Suprapubic skin (tissue), 4 donors: ENCODE data around the gene IL31. TPM values are rescaled to one million over a fixed set of nuclear protein-coding genes. Genes with fewer than 3 reads are reported as not detected.

ENCODE experiments used
- DNase-seq, 2 donors: peaks; one replicate each; pipeline ENCODE4 v3.0.0-alpha.2; 2019; ENCODE audit warnings: low spot score in 2 of 2
- H3K27ac ChIP-seq: fragments of 200-600 bp; sonication (generic); one replicate; pipeline ENCODE4 v1.5.1; 2019
- H3K27me3 ChIP-seq: fragments of 200-600 bp; sonication (generic); one replicate; pipeline ENCODE4 v1.5.1; 2019
- H3K36me3 ChIP-seq: fragments of 200-600 bp; sonication (generic); one replicate; pipeline ENCODE4 v1.5.1; 2019
- H3K4me1 ChIP-seq: fragments of 200-600 bp; sonication (generic); one replicate; pipeline ENCODE4 v1.5.1; 2019
- H3K4me3 ChIP-seq: fragments of 200-600 bp; sonication (generic); one replicate; pipeline ENCODE4 v1.5.1; 2019; ENCODE audit warnings: mild to moderate bottlenecking
- H3K9me3 ChIP-seq: fragments of 200-600 bp; sonication (generic); one replicate; pipeline ENCODE4 v1.5.1; 2019
- EP300 ChIP-seq: sonication (generic); formaldehyde crosslinking; IDR thresholded peaks from one replicate; pipeline ENCODE4 v1.6.1; 2017; ENCODE audit warnings: antibody characterized with exemption
- POLR2A ChIP-seq, 2 donors: fragments of 450-650 bp; IDR thresholded peaks; one replicate each; pipeline ENCODE4 v1.6.1; 2017; ENCODE audit warnings: antibody characterized with exemption in 2 of 2, mild to moderate bottlenecking in 2 of 2, moderate library complexity in 2 of 2
- POLR2AphosphoS5 ChIP-seq, 3 donors: sonication (generic); formaldehyde crosslinking; IDR thresholded peaks; one replicate each; pipeline ENCODE4 v1.6.1; 2017; ENCODE audit warnings: antibody characterized with exemption in 3 of 3
- WGBS: methylation state at CpG from one replicate; pipeline ENCODE4 v1.1.5; 2018; 5-methylcytosine and 5-hydroxymethylcytosine counted together
- total RNA-seq, 4 donors: library from RNA; depleted of rRNA; stranded (reverse); fragments of >200 nt; gene quantifications; one replicate each; pipeline ENCODE4 v1.1.0, GENCODE V29; 2016
- TF ChIP-seq, protein P1 (sequence below), 2 donors: fragments of 200-600 bp in 1 of 2; fragments of 450-650 bp in 1 of 2; sonication (generic) in 1 of 2; IDR thresholded peaks; one replicate each; pipeline ENCODE4 v1.5.1; 2016 to 2019; ENCODE audit warnings: antibody characterized with exemption in 2 of 2, mild to moderate bottlenecking in 1 of 2, moderate library complexity in 1 of 2

The IL31 gene
- total RNA-seq, 4 donors from 2014 or later: not detected

DNA sequence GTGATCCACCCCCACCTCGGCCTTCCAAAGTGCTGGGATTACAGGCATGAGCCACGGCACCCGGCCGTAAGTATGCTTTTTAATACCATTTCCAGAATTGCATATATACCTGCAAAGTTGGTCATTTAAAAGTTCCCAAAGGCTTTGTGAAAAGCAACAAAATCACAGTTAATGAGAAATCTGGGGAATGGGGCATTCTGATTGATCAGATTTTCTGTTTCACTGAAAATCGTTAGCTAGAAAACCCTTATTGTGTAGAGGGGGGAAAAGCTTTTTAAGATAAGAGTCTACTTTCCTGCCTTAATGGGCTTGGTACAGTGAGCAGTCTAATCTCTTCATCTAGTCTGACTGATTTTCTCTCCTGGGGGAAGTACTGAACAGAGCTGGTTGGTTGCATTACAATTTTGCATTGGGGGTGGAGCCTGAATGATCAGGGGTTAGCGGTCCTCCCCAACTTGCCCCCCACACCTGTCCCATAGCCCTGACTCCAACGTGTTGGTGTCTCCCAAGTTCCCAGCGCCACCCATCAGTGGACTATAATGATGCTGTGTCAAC lies 23.8 kb downstream of the IL31 start:
- no peaks in the 10 kb centered on the region for H3K4me1 ChIP-seq
- H3K27ac ChIP-seq: no peak overlapping the region
- no peak for TF ChIP-seq POLR2A (IDR thresholded peaks at IDR 0.05)
- TF ChIP-seq, protein P1, sequence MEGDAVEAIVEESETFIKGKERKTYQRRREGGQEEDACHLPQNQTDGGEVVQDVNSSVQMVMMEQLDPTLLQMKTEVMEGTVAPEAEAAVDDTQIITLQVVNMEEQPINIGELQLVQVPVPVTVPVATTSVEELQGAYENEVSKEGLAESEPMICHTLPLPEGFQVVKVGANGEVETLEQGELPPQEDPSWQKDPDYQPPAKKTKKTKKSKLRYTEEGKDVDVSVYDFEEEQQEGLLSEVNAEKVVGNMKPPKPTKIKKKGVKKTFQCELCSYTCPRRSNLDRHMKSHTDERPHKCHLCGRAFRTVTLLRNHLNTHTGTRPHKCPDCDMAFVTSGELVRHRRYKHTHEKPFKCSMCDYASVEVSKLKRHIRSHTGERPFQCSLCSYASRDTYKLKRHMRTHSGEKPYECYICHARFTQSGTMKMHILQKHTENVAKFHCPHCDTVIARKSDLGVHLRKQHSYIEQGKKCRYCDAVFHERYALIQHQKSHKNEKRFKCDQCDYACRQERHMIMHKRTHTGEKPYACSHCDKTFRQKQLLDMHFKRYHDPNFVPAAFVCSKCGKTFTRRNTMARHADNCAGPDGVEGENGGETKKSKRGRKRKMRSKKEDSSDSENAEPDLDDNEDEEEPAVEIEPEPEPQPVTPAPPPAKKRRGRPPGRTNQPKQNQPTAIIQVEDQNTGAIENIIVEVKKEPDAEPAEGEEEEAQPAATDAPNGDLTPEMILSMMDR (IDR thresholded peaks at IDR 0.05): no peak
- TF ChIP-seq POLR2AphosphoS5 (IDR thresholded peaks at IDR 0.05): no peak
- TF ChIP-seq EP300: no peak
- WGBS: 78% methylated on average over 8 of the region's 8 CpGs
- no peak for DNase-seq
- no peaks in the 10 kb centered on the region for H3K9me3 ChIP-seq
- H3K36me3 ChIP-seq: no peaks in the 10 kb centered on the region
- H3K27me3 ChIP-seq: no peaks in the 10 kb centered on the region
- H3K4me3 ChIP-seq: no peak overlapping the region

DNA sequence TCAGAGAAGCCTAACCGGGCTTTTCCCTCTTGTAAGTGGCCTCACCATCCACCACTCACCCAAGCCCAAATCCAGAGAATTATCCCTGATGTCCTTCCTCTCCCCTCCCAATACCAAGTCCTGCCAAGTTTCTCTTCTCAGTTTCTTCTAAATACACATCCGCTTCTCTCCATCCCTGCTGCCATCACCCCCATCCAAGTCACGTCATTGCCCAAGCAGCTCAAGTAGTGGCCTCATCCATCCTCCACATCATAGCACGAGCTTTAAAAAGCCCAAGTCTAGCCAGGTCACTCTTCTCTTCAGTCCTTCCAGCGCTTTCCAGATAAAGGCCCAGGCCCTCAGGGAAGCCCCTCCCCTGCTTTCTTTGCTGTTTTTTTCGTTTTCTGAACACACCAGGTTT lies 25.4 kb downstream of the IL31 start:
- H3K27ac ChIP-seq: no peak overlapping the region
- no peak for DNase-seq
- H3K27me3 ChIP-seq: no peaks in the 10 kb centered on the region
- H3K9me3 ChIP-seq: no peaks in the 10 kb centered on the region
- H3K36me3 ChIP-seq: peaks cover 4% of the 10 kb centered on the region
- WGBS: 65% methylated on average over 6 of the region's 6 CpGs
- no peak overlapping the region for H3K4me3 ChIP-seq
- no peaks in the 10 kb centered on the region for H3K4me1 ChIP-seq
- TF ChIP-seq POLR2A (IDR thresholded peaks at IDR 0.05) (no peak), EP300 (no peak), POLR2AphosphoS5 (IDR thresholded peaks at IDR 0.05) (no peak)
- TF ChIP-seq, protein P1 (IDR thresholded peaks at IDR 0.05): no peak

DNA sequence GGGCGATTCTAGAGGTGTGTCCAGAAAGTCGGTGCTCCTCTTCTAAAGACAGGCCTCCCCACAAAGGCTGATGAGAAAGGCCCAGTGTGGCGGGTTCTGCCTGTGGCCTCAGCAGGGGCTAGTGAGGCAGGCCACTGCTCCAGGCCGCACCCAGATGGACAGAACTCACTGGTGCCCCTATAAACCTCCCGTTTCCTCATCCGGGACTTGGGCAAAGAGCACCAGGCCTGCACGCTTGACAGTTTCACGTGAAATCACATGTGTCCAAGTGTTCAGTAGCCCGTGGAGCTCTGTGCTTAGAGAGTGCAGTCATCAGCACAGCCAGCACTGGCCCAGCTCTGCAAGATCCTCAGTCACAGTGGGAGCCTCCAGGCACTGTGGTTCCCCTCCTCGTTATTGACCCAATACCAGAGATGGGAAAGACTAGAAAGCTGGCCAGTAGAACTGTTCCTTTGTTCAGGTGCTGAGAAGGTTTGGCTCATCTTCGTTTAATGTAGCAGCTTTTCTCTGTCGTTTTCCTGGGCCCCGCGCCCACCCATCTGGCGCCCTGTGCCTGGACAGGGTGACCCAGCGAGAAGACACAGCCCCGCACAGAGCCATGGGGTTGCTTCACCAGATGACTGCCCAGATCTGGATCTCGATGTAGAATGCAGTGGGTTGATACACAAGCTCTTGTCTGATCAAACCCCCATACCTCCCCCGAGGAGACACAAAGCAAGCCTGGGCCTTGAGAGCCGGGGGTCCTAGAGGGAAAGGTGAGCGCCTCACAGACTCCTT lies 26.3 kb downstream of the IL31 start:
- no peaks in the 10 kb centered on the region for H3K27me3 ChIP-seq
- no peaks in the 10 kb centered on the region for H3K9me3 ChIP-seq
- no peak overlapping the region for H3K4me3 ChIP-seq
- no peak for DNase-seq
- 85% methylated on average over 17 of the region's 21 CpGs for WGBS
- TF ChIP-seq, protein P1 (IDR thresholded peaks at IDR 0.05): no peak
- TF ChIP-seq EP300: no peak
- TF ChIP-seq POLR2A (IDR thresholded peaks at IDR 0.05): no peak
- no peak for TF ChIP-seq POLR2AphosphoS5 (IDR thresholded peaks at IDR 0.05)
- no peaks in the 10 kb centered on the region for H3K4me1 ChIP-seq
- H3K36me3 ChIP-seq: peaks cover 14% of the 10 kb centered on the region
- H3K27ac ChIP-seq: no peak overlapping the region

DNA sequence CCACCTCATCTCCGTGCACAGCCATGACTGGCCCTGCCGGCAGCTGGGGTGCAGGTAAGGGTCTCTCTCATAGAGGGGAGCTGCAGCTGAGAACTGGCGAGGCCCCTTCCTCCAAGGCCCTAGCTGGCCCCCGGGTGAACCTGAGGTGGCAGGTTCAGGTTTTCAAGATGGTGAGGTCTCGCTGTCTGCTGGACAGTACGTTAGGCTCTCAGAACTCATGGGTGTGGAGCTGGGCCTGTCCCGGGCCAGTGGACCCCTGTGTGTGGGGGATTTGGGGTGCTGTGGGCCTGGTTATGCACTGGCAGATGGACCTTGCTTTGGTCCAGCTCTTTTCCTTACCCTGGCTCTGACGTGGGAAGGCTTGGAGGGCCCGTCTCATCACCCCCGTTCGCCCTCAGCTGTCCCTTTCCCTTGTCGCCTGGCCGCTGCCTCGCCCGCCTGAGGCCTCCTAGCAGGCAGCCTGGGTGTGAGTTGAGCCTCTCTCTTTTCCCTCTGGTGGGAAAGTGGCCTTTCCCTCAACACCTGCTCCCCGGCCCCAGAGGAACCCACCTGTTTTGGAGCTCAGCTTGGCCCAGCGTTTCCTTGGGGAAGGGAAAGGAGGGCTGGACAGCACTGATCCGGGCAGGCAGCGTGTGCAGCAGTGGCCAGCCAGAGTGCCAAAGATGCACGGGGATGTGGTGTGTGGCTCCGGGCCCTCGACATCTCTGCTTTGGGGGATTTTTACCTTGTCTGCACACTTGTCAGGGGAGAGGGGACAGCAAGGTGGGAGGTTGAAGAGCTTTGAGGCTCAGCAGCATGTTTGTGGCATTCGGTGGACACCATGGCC lies 28.3 kb downstream of the IL31 start:
- no peaks in the 10 kb centered on the region for H3K27me3 ChIP-seq
- H3K27ac ChIP-seq: no peak overlapping the region
- no peaks in the 10 kb centered on the region for H3K4me1 ChIP-seq
- H3K36me3 ChIP-seq: peaks cover 34% of the 10 kb centered on the region
- no peak overlapping the region for H3K4me3 ChIP-seq
- 84% methylated on average over 14 of the region's 23 CpGs for WGBS
- no peak for TF ChIP-seq POLR2A (IDR thresholded peaks at IDR 0.05)
- TF ChIP-seq, protein P1 (IDR thresholded peaks at IDR 0.05): no peak
- TF ChIP-seq EP300: no peak
- TF ChIP-seq POLR2AphosphoS5 (IDR thresholded peaks at IDR 0.05): no peak
- H3K9me3 ChIP-seq: no peaks in the 10 kb centered on the region
- DNase-seq: no peak

DNA sequence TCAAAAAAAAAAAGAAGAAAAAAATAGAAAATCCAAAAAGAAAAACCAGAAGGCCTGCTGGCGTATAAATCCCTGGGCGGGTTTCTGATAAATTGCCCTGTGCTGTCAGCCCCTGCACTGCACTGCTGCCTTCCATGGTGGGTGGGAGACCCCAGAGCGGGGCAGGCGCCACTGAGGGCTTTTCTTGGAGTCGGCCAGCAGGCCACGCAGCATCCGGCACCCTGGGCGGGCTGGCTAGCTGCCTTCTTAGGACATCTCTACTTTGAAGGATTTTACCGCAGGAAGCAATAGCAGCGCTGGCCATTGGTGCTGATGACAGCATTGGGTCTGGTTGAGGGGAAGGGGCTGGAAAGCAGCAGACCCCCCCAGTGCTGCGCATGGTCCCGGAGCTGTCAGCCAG lies 29.1 kb downstream of the IL31 start:
- no peaks in the 10 kb centered on the region for H3K4me1 ChIP-seq
- DNase-seq: no peak
- no peaks in the 10 kb centered on the region for H3K27me3 ChIP-seq
- no peaks in the 10 kb centered on the region for H3K9me3 ChIP-seq
- H3K36me3 ChIP-seq: peaks cover 42% of the 10 kb centered on the region
- WGBS: 92% methylated on average over 8 of the region's 12 CpGs
- no peak for TF ChIP-seq POLR2A (IDR thresholded peaks at IDR 0.05)
- TF ChIP-seq EP300: no peak
- TF ChIP-seq, protein P1 (IDR thresholded peaks at IDR 0.05): no peak
- TF ChIP-seq POLR2AphosphoS5 (IDR thresholded peaks at IDR 0.05): no peak
- no peak overlapping the region for H3K27ac ChIP-seq
- H3K4me3 ChIP-seq: no peak overlapping the region
